Naive thymus-derived CD8-positive, alpha-beta T cell (primary cell): Measurements from ENCODE around the gene LGMN. TPM values are rescaled to one million over a fixed set of nuclear protein-coding genes. Genes with fewer than 3 reads are reported as not detected.

Experiments used
- ATAC-seq, 2 donors: fragments of 150-1000 bp; cut with Tn5 transposase in 1 of 2; sonication (Bioruptor Pico), chemical (Tn5 transposase) in 1 of 2; 1 replicate in 1 of 2; 2 replicates in 1 of 2; pipeline ENCODE4 v1.10.0; 2021; ENCODE audit warnings: mild to moderate bottlenecking in 2 of 2, moderate library complexity in 2 of 2
- POLR2A ChIA-PET: fragments of 350-600 bp; sonication (Branson Sonifier 250); formaldehyde crosslinking; loops from one replicate; lab custom pipeline; 2021; ENCODE audit warnings: antibody characterized with exemption; lab: Charles Lee
- DNase-seq, 10 donors: peaks; one replicate each; pipeline versions ENCODE4 v3.0.0 to v3.0.0-alpha.2; 2020 to 2022
- H3K27ac Mint-ChIP-seq, 10 donors: one replicate each; pipeline ENCODE4 v1.8.0; 2020 to 2022; ENCODE audit warnings: mild to moderate bottlenecking in 10 of 10, mixed read lengths in 10 of 10, moderate library complexity in 4 of 10, inconsistent platforms in 1 of 10
- H3K27me3 Mint-ChIP-seq, 5 donors: one replicate each; pipeline ENCODE4 v1.8.0; 2021 to 2022; ENCODE audit warnings: mixed read lengths in 5 of 5
- H3K36me3 Mint-ChIP-seq, 3 donors: one replicate each; pipeline ENCODE4 v1.8.0; 2020 to 2022; ENCODE audit warnings: mixed read lengths in 3 of 3, mild to moderate bottlenecking in 2 of 3, inconsistent platforms in 1 of 3
- H3K4me1 Mint-ChIP-seq, 4 donors: one replicate each; pipeline ENCODE4 v1.8.0; 2021 to 2022; ENCODE audit warnings: mixed read lengths in 4 of 4
- H3K4me3 Mint-ChIP-seq, 10 donors: one replicate each; pipeline ENCODE4 v1.8.0; 2020 to 2022; ENCODE audit warnings: mild to moderate bottlenecking in 10 of 10, mixed read lengths in 10 of 10, moderate library complexity in 6 of 10, inconsistent platforms in 1 of 10
- H3K9me3 Mint-ChIP-seq, 9 donors: one replicate each; pipeline ENCODE4 v1.8.0; 2020 to 2022; ENCODE audit warnings: mixed read lengths in 9 of 9, mild to moderate bottlenecking in 3 of 9, inconsistent platforms in 1 of 9, moderate library complexity in 1 of 9
- polyA plus RNA-seq, 3 donors: library from polyadenylated mRNA; unstranded; fragments of 300-500 nt; fragmentation: Illumina TruSeq; gene quantifications; one replicate each; pipeline ENCODE4 v1.2.3, GENCODE V29; 2021
- total RNA-seq, 8 experiments: library from RNA in 2 of 8; stranded (reverse) in 2 of 8; gene quantifications; one replicate each; pipeline ENCODE4 v1.2.3 and lab custom pipeline; 2021 to 2026

LGMN gene
- total and polyA plus RNA-seq, 5 experiments from 2014 or later = 17.7 to 38.3 (median 19.6) TPM

- Mint-ChIP-seq H3K27ac (peak overlapping the region in 4 of 10 donors; percentile 28 to 48 (median 42)), H3K9me3 (no peaks in the 10 kb centered on the region), H3K4me3 (no peak overlapping the region), H3K36me3 (peaks cover 9 to 21% (median 14%) of the 10 kb centered on the region in 3 donors), H3K4me1 (peaks cover 12 to 27% (median 15%) of the 10 kb centered on the region in 4 donors), H3K27me3 (peaks cover 0 to 1% (median 0%) of the 10 kb centered on the region in 5 donors)
- no peak for ATAC-seq
- DNase-seq = no peak
- POLR2A ChIA-PET = interaction anchor here (0.6 to 1.1 kb wide), 2 partner anchors 21 to 49 kb away, joined by 4 read pairs; no protein-coding TSS in a partner anchor
These were observed 13.1 kb downstream of the LGMN start for GRCh38 chr14:92735344-92735743.

GRCh38 chr14:92734618-92735017 lies 13.8 kb downstream of the LGMN start:
- Mint-ChIP-seq H3K9me3 (no peaks in the 10 kb centered on the region), H3K4me1 (peaks cover 12 to 27% (median 17%) of the 10 kb centered on the region in 4 donors), H3K27ac (no peak overlapping the region), H3K36me3 (peaks cover 9 to 27% (median 19%) of the 10 kb centered on the region in 3 donors), H3K27me3 (peaks cover 0 to 3% (median 0%) of the 10 kb centered on the region in 5 donors), H3K4me3 (no peak overlapping the region)
- POLR2A ChIA-PET = no interaction called here
- DNase-seq (no peak), ATAC-seq (no peak)

- Mint-ChIP-seq H3K9me3 (no peaks in the 10 kb centered on the region), H3K27ac (no peak overlapping the region), H3K4me3 (no peak overlapping the region), H3K27me3 (peaks cover 0 to 3% (median 0%) of the 10 kb centered on the region in 5 donors), H3K4me1 (peaks cover 8 to 24% (median 16%) of the 10 kb centered on the region in 4 donors), H3K36me3 (peaks cover 9 to 27% (median 20%) of the 10 kb centered on the region in 3 donors)
- DNase-seq = no peak
- no peak for ATAC-seq
- POLR2A ChIA-PET = interaction anchor here (0.7 kb wide), 1 partner anchor 17 kb away, joined by 3 read pairs; no protein-coding TSS in a partner anchor
These were observed 15.4 kb downstream of the LGMN start for GRCh38 chr14:92733007-92733406.

GRCh38 chr14:92731622-92732115 lies 16.8 kb downstream of the LGMN start:
- Mint-ChIP-seq H3K27ac (peak overlapping the region in 1 of 10 donors; percentile 60), H3K4me1 (peaks cover 5 to 11% (median 6%) of the 10 kb centered on the region in 4 donors), H3K36me3 (peaks cover 9 to 36% (median 29%) of the 10 kb centered on the region in 3 donors), H3K4me3 (no peak overlapping the region), H3K9me3 (no peaks in the 10 kb centered on the region), H3K27me3 (peaks cover 0 to 3% (median 0%) of the 10 kb centered on the region in 5 donors)
- DNase-seq (no peak), ATAC-seq (no peak)
- POLR2A ChIA-PET = no interaction called here

GRCh38 chr14:92729634-92730358 lies 18.6 kb downstream of the LGMN start:
- H3K27ac Mint-ChIP-seq = peak overlapping the region in 1 of 10 donors; percentile 30
- peaks cover under 1 to 11% (median 6%) of the 10 kb centered on the region in 4 donors for H3K4me1 Mint-ChIP-seq
- H3K9me3 Mint-ChIP-seq = no peaks in the 10 kb centered on the region
- POLR2A ChIA-PET = no interaction called here
- peaks cover 0 to 3% (median 0%) of the 10 kb centered on the region in 5 donors for H3K27me3 Mint-ChIP-seq
- peaks cover 9 to 45% (median 29%) of the 10 kb centered on the region in 3 donors for H3K36me3 Mint-ChIP-seq
- DNase-seq = no peak
- ATAC-seq = no peak
- H3K4me3 Mint-ChIP-seq = no peak overlapping the region

GRCh38 chr14:92728759-92729364 lies 19.6 kb downstream of the LGMN start:
- H3K36me3 Mint-ChIP-seq = peaks cover 9 to 49% (median 29%) of the 10 kb centered on the region in 3 donors
- POLR2A ChIA-PET = no interaction called here
- H3K4me1 Mint-ChIP-seq = peaks cover 0 to 14% (median 6%) of the 10 kb centered on the region in 4 donors
- no peak overlapping the region for H3K4me3 Mint-ChIP-seq
- no peak for ATAC-seq
- no peak overlapping the region for H3K27ac Mint-ChIP-seq
- H3K9me3 Mint-ChIP-seq = no peaks in the 10 kb centered on the region
- H3K27me3 Mint-ChIP-seq = peaks cover 0 to 3% (median 0%) of the 10 kb centered on the region in 5 donors
- no peak for DNase-seq

- POLR2A ChIA-PET = interaction anchor here (0.7 to 1.0 kb wide), 2 partner anchors 98 to 115 kb away, joined by 4 to 5 read pairs; no protein-coding TSS in a partner anchor
- H3K36me3 Mint-ChIP-seq = peaks cover 7 to 39% (median 25%) of the 10 kb centered on the region in 3 donors
- peaks cover 0 to 3% (median 0%) of the 10 kb centered on the region in 5 donors for H3K27me3 Mint-ChIP-seq
- H3K9me3 Mint-ChIP-seq = no peaks in the 10 kb centered on the region
- peaks cover under 1 to 14% (median 6%) of the 10 kb centered on the region in 4 donors for H3K4me1 Mint-ChIP-seq
- ATAC-seq (no peak), DNase-seq (no peak)
- no peak overlapping the region for H3K27ac Mint-ChIP-seq
- H3K4me3 Mint-ChIP-seq = no peak overlapping the region
These were observed 21.5 kb downstream of the LGMN start for GRCh38 chr14:92726933-92727262.

GRCh38 chr14:92726135-92726932 lies 22.1 kb downstream of the LGMN start:
- H3K27me3 Mint-ChIP-seq = peaks cover 0 to 3% (median 0%) of the 10 kb centered on the region in 5 donors
- H3K27ac Mint-ChIP-seq = peak overlapping the region in 3 of 10 donors; percentile 12 to 48 (median 21)
- no peak overlapping the region for H3K4me3 Mint-ChIP-seq
- DNase-seq (no peak), ATAC-seq (no peak)
- H3K4me1 Mint-ChIP-seq = peaks cover 1 to 14% (median 7%) of the 10 kb centered on the region in 4 donors
- peaks cover 2 to 33% (median 20%) of the 10 kb centered on the region in 3 donors for H3K36me3 Mint-ChIP-seq
- POLR2A ChIA-PET = interaction anchor here (0.6 to 1.0 kb wide), 4 partner anchors 50 to 157 kb away, joined by 3 to 5 read pairs (median 4); no protein-coding TSS in a partner anchor
- H3K9me3 Mint-ChIP-seq = no peaks in the 10 kb centered on the region

- H3K4me1 Mint-ChIP-seq = peaks cover 1 to 11% (median 7%) of the 10 kb centered on the region in 4 donors
- no peak for ATAC-seq
- no peaks in the 10 kb centered on the region for H3K27me3 Mint-ChIP-seq
- POLR2A ChIA-PET = no interaction called here
- peak overlapping the region in 2 of 10 donors; percentile 12 to 42 for H3K27ac Mint-ChIP-seq
- H3K36me3 Mint-ChIP-seq = peaks cover 0 to 23% (median 11%) of the 10 kb centered on the region in 3 donors
- H3K9me3 Mint-ChIP-seq = no peaks in the 10 kb centered on the region
- no peak for DNase-seq
- H3K4me3 Mint-ChIP-seq = no peak overlapping the region
These were observed 23.7 kb downstream of the LGMN start for GRCh38 chr14:92724516-92725340.

GRCh38 chr14:92719890-92720323 lies 28.5 kb downstream of the LGMN start:
- Mint-ChIP-seq H3K36me3 (peaks cover 0 to 10% (median 0%) of the 10 kb centered on the region in 3 donors), H3K27ac (no peak overlapping the region), H3K4me1 (peaks cover 1 to 12% (median 4%) of the 10 kb centered on the region in 4 donors), H3K4me3 (no peak overlapping the region), H3K9me3 (no peaks in the 10 kb centered on the region), H3K27me3 (no peaks in the 10 kb centered on the region)
- no peak for DNase-seq
- ATAC-seq = no peak
- POLR2A ChIA-PET = interaction anchor here (0.5 to 1.0 kb wide), 2 partner anchors 23 to 30 kb away, joined by 3 read pairs; no protein-coding TSS in a partner anchor

- H3K9me3 Mint-ChIP-seq = no peaks in the 10 kb centered on the region
- peaks cover 1 to 11% (median 4%) of the 10 kb centered on the region in 4 donors for H3K4me1 Mint-ChIP-seq
- no peaks in the 10 kb centered on the region for H3K27me3 Mint-ChIP-seq
- peaks cover 0 to 9% (median 0%) of the 10 kb centered on the region in 3 donors for H3K36me3 Mint-ChIP-seq
- ATAC-seq = no peak
- POLR2A ChIA-PET = interaction anchor here (0.5 to 1.0 kb wide), 2 partner anchors 24 to 31 kb away, joined by 3 read pairs; no protein-coding TSS in a partner anchor
- H3K27ac Mint-ChIP-seq = no peak overlapping the region
- DNase-seq = no peak
- no peak overlapping the region for H3K4me3 Mint-ChIP-seq
These were observed 29.0 kb downstream of the LGMN start for GRCh38 chr14:92719421-92719820.
